Stimulated activated memory B cell treated with anti-CD40 and anti-IgM and Interleukin-4, amounts not matched to agents 10 μg/mL and 1 μg/mL and 100 μg/mL, for 72 hours (primary cell): ENCODE results near the gene KIF12.

Experiments
- ATAC-seq: fragments of 150-1000 bp; cut with Tn5 transposase; 2 replicates; pipeline ENCODE4 v1.10.0; 2021
- H3K27ac Mint-ChIP-seq: one replicate; pipeline ENCODE4 v1.8.0; 2022; ENCODE audit warnings: mild to moderate bottlenecking, mixed read lengths
- H3K27me3 Mint-ChIP-seq: one replicate; pipeline ENCODE4 v1.8.0; 2022; ENCODE audit warnings: mixed read lengths
- H3K36me3 Mint-ChIP-seq: one replicate; pipeline ENCODE4 v1.8.0; 2022; ENCODE audit warnings: mixed read lengths
- H3K4me1 Mint-ChIP-seq: one replicate; pipeline ENCODE4 v1.8.0; 2022; ENCODE audit warnings: mixed read lengths
- H3K4me3 Mint-ChIP-seq: one replicate; pipeline ENCODE4 v1.8.0; 2022; ENCODE audit warnings: mild to moderate bottlenecking, moderate library complexity, mixed read lengths
- H3K9me3 Mint-ChIP-seq: one replicate; pipeline ENCODE4 v1.8.0; 2022; ENCODE audit warnings: mixed read lengths

The KIF12 gene

DNA sequence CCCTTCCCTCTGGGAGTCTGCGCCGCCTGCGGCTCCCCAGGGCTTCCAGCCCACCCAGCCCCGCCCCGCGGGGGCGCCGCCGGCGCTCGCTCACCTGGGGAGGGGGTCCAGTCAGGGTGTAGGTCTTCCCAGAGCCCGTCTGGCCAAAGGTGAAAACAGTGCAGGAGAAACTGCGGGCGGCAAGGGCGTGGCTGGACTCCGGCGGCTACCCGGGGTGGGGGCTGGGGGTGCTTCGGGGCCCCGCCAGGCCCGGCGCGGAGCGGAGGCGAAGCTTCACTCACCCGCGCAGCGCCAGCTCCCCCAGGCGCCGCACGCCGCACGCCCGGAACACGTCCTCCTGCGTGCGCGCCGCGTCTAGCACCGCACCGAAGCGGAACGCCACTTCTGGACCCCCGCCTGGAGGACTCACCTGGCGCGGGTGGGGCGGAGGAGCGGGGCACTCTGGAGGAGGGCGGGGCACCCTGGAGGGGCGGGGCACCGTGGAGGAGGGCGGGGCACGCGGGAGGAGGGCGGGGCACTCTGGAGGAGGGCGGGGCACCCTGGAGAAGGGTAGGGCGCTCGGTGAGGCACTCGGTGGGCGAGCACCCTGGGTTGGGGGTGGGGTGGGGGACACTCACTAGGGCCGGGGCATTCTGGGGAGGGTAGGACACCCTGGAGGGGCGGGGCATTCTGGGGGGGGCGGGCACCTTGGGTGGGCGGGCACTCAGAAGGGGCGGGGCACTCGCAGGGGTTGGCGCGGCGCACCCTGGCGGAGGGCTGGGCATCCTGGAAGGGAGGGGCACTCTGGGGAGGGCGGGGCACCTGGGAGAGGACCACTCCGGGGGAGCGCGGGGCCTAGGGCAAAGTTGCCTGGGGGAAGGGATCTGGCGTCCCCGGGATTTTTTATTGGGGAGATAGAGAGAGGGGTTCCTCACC lies 814 bp downstream of the KIF12 start:
- H3K4me3 Mint-ChIP-seq, result no peak overlapping the region
- H3K27me3 Mint-ChIP-seq, result peaks cover 65% of the 10 kb centered on the region
- H3K4me1 Mint-ChIP-seq, result peaks cover 17% of the 10 kb centered on the region
- peaks cover 5% of the 10 kb centered on the region for H3K36me3 Mint-ChIP-seq
- peak; percentile 62 for ATAC-seq
- peaks cover 7% of the 10 kb centered on the region for H3K9me3 Mint-ChIP-seq
- H3K27ac Mint-ChIP-seq, result no peak overlapping the region

DNA sequence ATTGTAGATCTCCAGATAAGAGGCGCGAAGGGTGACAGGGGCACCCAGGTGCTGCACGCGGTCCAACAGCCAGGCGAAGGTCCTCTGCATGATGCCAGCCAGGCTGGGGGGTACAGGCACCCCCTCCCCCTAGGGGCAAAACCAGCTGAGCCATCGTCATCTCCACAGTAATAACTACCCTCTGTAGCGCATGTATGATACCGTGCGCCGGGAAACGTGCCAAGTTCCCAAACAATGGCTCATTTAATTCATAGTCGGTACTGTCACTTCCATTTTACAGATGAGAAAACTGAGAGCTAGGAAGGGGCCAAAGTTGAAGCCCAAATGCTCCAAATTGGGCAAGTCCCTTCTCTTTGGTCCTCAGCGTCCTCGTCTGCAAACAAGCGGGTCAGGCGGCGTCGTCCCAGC lies 1.5 kb downstream of the KIF12 start:
- Mint-ChIP-seq H3K27me3 (peaks cover 61% of the 10 kb centered on the region), H3K27ac (no peak overlapping the region), H3K9me3 (peaks cover 7% of the 10 kb centered on the region), H3K4me3 (no peak overlapping the region), H3K36me3 (peaks cover 5% of the 10 kb centered on the region), H3K4me1 (peaks cover 17% of the 10 kb centered on the region)
- no peak for ATAC-seq

DNA sequence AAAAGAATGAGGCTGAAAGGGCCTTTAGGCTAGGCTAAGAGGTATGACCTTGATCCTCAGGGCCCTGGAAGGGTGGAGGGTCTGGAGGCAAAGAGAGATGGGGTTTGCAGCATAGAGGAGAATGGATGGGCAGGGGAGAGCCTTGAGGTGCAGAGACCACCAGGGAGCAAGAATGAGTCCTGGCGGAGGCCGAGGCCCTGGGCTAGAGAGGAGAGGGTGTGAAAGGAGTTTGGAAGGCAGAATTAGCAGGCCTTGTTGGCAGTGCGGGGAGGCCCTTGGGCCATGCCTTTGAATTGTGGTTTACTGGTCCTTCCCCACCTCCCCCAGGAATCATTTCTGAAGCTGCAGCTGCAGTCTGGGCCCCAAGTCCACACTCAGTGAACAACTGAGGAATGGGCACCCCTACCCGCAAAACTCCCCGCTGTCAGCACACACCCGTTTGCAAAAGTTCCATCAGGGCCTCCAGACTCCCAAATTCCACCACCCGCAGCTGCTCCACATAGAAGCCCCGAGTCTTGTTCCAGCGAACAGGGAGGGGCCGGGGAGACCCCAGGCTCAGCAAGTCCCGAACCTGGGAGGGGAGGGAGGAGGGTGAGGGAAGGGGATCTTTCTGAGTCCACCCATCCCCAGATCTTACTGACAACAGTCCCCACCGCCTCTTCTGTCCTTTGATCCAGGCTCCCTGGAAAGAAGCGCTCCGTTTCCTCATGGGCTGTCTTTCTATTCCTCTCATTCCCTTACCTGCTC lies 2.1 kb downstream of the KIF12 start:
- ATAC-seq, result no peak
- Mint-ChIP-seq H3K36me3 (peaks cover 5% of the 10 kb centered on the region), H3K9me3 (peaks cover 7% of the 10 kb centered on the region), H3K27me3 (peaks cover 55% of the 10 kb centered on the region), H3K4me3 (no peak overlapping the region), H3K27ac (no peak overlapping the region), H3K4me1 (peaks cover 17% of the 10 kb centered on the region)

DNA sequence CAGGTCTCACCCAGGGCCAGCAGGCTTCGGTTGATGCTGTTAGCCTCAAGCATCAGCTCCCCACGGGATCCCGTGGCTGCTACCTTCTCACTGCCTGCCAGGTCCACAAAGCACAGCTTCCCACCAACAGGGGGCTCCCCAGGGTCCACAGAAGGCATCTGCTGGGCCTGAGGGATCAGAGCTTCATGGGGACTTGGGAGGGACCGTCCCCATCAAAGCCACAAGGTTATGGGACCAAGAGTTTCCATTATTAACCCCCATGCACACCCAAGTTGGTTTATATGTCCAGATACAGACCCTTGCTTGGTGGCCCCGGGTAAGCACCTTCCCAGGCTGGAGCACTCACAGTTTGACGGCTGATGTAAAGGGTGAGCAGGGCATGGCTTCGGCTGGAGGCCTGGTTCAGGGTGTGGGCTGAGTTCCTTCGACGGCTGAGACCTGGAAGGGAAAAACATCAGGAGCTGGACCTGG lies 3.0 kb downstream of the KIF12 start:
- Mint-ChIP-seq H3K36me3 (no peaks in the 10 kb centered on the region), H3K4me3 (no peak overlapping the region), H3K4me1 (peaks cover 17% of the 10 kb centered on the region), H3K9me3 (peaks cover 3% of the 10 kb centered on the region), H3K27me3 (peaks cover 48% of the 10 kb centered on the region), H3K27ac (no peak overlapping the region)
- no peak for ATAC-seq

DNA sequence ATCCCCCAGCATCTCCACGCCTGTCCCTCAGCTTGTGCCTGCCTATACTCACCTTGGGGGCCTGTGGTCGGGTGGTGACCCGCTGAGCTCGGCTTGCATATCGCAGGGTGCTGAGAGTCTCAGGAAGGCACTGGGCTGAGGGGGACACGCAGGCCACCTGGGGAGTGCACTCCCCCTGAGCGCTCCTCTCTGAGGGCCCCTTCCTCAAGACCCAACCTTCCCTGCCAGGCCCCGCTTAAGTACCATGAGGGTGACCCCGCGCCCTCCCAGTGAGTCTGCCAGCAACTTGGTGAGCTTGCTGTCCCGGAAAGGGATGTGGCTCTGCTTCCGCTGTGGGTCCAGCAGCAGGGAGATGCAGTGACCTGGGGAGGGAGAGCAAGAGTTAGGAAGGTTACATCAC lies 4.1 kb downstream of the KIF12 start:
- Mint-ChIP-seq H3K9me3 (peaks cover 3% of the 10 kb centered on the region), H3K27me3 (peaks cover 58% of the 10 kb centered on the region), H3K36me3 (no peaks in the 10 kb centered on the region), H3K27ac (no peak overlapping the region), H3K4me3 (no peak overlapping the region), H3K4me1 (peaks cover 17% of the 10 kb centered on the region)
- no peak for ATAC-seq

DNA sequence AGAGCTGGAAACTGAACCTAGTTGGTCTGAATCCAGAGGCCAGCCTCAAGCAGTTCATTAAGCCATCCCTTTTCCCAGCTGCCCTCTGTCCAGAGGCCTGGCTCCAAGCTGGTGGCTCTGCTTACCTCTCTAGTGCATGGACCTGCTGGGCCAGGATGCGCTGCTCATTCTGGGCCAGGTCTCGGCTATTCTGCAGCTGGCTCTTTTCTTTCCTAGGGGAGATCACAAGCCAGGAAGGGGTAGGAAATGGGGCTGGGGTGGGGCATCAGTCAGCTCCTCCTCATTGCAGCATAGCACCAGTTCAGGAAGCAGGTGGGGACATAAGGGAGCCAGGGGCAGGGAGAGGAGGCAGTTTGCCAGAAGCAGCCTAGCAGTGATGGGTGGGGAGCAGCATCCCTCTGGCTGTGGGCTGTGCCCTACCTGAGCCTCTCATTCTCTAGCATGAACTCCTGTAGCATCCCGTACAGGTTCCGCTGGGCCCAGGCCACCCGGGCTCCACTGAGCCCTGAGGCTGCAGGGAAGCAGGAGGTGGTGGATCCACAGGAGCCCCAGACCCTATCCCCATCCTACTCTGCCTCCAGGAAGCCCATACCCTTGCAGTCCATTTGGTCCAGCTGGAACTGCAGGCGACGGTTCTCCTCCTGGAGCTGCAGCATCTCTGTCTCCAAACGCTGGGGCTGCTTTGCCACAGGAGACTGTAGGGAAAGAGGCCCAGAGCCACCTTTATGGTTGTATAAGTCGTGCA lies 5.2 kb downstream of the KIF12 start:
- no peak overlapping the region for H3K4me3 Mint-ChIP-seq
- ATAC-seq, result no peak
- no peaks in the 10 kb centered on the region for H3K36me3 Mint-ChIP-seq
- H3K27ac Mint-ChIP-seq, result no peak overlapping the region
- peaks cover 58% of the 10 kb centered on the region for H3K27me3 Mint-ChIP-seq
- no peaks in the 10 kb centered on the region for H3K9me3 Mint-ChIP-seq
- peaks cover 17% of the 10 kb centered on the region for H3K4me1 Mint-ChIP-seq

DNA sequence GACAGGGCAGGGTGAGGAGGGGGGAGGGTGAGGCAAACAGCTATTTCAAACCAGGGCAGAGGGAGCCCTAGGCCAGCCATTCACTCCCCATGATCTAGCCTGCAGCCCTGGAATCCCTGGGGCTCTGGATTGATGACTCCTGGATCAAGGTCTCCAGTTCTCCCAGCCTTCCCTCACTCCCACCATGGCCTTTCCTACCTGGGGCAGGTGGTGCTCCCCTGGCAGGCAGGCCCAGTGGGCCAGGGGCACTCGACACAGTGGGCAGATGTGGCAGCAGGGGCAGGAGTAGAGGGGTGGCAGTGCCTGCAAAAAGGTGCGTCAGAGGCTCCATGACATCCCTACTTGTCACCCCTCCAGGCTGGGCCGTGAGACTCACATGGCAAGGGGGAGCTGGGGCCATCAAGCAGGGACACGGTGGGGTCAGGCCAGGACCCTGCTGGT lies 6.0 kb downstream of the KIF12 start:
- Mint-ChIP-seq H3K4me3 (no peak overlapping the region), H3K27ac (no peak overlapping the region), H3K36me3 (no peaks in the 10 kb centered on the region), H3K27me3 (peaks cover 56% of the 10 kb centered on the region), H3K4me1 (peaks cover 17% of the 10 kb centered on the region), H3K9me3 (no peaks in the 10 kb centered on the region)
- no peak for ATAC-seq

DNA sequence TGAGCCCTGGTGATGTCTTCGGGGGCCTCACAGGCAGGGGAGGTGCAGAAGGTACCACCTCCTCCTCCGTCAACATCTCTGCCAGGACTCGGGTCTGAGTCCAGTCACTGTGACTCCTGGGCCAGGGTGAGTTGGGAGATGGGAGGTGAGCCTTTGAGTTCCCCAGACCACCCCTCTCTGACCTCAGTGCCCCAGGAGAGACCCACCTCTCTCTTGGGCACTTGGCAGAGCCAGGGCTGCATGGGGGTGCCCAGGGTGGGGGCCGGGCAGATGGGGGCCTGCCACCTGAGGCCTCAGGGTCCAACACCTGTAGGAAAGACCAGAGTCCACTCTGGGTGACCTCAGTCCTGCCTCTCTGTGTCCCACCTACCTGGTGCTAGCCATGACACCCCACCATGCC lies 6.8 kb downstream of the KIF12 start:
- no peak overlapping the region for H3K4me3 Mint-ChIP-seq

DNA sequence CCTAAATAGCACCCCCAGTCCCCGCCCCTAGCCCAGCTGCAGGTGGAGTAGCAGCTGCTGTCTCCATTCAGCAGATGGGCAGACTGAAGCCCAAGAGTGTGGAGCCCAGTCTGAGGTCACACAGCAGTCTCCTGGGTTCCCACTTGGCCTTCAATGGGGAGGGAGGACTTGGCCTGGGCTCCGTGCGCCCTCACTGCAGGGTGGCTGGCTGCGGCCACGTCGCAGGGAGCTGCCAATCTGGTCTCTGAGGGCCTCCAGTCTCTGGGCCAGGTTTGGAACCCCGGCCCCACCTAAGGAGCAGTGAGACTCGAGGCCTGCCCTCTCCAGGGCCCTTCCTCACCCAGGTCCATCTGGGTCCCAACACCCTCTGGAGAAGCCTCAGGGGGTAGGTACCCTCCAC lies 7.4 kb downstream of the KIF12 start:
- H3K4me1 Mint-ChIP-seq, result peaks cover 6% of the 10 kb centered on the region
- ATAC-seq, result no peak
- H3K27me3 Mint-ChIP-seq, result peaks cover 44% of the 10 kb centered on the region
- no peaks in the 10 kb centered on the region for H3K9me3 Mint-ChIP-seq
- no peak overlapping the region for H3K4me3 Mint-ChIP-seq
- H3K27ac Mint-ChIP-seq, result no peak overlapping the region
- no peaks in the 10 kb centered on the region for H3K36me3 Mint-ChIP-seq

More for the DNA sequence above, 6.8 kb downstream of the KIF12 start:
- Mint-ChIP-seq H3K9me3 (no peaks in the 10 kb centered on the region), H3K4me1 (peaks cover 13% of the 10 kb centered on the region), H3K27ac (no peak overlapping the region), H3K36me3 (no peaks in the 10 kb centered on the region), H3K27me3 (peaks cover 50% of the 10 kb centered on the region)
- ATAC-seq, result no peak

DNA sequence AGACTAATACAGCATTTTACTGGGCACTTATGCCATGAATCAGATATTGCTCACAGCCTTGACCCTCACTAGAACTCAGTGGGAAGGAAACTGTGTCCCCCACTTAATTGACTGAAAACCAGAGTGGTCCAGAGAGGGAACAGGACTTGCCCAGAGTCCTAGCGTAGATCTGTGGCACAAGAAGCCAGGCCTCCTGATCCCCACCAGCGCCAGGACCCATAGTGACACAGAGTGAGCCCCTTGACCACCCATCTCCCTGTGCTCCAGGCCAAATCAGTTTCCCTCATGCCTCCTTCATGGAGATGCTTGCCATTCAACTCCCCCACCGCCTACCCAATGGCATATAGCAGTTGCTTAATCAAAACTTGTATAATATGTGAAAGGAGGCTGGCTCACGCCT lies 8.3 kb downstream of the KIF12 start:
- Mint-ChIP-seq H3K4me3 (no peak overlapping the region), H3K4me1 (no peaks in the 10 kb centered on the region), H3K27ac (no peak overlapping the region), H3K27me3 (peaks cover 35% of the 10 kb centered on the region), H3K9me3 (no peaks in the 10 kb centered on the region), H3K36me3 (no peaks in the 10 kb centered on the region)
- no peak for ATAC-seq

DNA sequence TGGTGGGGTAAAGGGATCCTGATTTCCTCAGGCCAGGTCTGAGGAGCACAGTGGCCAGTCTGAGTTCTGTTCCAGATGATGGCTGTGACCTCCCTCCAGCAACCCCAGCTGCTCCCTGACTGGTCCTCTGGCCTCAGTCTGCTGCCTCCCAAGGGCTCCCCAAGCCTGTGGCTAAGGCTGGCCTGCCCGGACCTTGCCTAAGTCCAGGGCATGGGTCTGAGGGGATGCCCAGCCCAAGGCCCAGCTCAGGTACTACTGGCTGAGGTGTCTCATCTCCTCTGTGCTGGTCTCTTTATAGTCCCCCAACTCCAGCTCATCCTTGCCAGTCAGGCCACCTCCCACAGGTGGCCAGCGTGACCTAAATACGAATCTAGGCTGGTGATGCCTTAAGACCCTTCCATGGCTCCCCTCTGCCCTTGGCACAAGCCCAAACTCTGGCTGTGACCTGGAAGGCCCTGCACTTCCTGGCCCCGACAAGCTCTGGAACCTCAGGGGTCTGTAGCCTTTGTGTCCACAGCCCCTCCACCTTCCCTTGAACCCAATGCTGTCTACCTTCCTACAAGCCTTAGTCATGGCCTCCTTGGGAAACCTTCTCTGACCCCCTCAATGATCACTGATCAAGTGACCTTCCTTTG lies 9.8 kb downstream of the KIF12 start:
- H3K27me3 Mint-ChIP-seq, result peaks cover 20% of the 10 kb centered on the region
- H3K4me1 Mint-ChIP-seq, result no peaks in the 10 kb centered on the region
- H3K4me3 Mint-ChIP-seq, result no peak overlapping the region
- no peak overlapping the region for H3K27ac Mint-ChIP-seq
- H3K9me3 Mint-ChIP-seq, result no peaks in the 10 kb centered on the region
- no peak for ATAC-seq
- H3K36me3 Mint-ChIP-seq, result no peaks in the 10 kb centered on the region

DNA sequence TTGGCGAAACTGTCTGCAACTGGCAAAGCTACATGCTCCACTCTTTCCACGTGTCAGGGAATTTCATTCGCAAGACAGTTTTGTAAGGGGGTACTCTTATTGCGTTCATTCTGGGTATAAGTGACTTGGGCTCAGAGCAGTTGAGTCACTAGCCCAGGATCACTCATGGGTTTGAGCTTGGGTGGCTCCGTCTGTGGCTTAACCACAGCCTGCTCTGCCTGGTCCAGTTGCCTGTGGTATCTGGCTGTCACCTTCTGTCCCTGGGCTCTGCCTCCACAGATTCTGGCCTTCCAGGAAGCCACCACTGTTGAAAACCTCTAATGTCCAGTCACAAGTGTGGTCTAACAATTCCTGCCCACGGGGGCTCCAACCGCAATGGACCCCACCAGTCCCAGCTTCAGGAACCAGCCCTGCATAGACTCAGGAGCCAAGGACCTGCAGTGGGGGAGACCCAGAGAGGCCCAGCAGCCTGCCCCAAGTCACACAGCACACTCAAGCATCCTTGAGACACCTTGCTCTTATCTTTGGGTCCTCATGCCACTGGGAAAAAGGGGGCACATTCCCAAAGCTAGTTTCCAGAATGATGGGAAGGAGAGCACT lies 10.4 kb downstream of the KIF12 start:
- Mint-ChIP-seq H3K9me3 (no peaks in the 10 kb centered on the region), H3K27me3 (peaks cover 18% of the 10 kb centered on the region), H3K4me1 (no peaks in the 10 kb centered on the region), H3K27ac (no peak overlapping the region), H3K4me3 (no peak overlapping the region), H3K36me3 (no peaks in the 10 kb centered on the region)
- no peak for ATAC-seq

DNA sequence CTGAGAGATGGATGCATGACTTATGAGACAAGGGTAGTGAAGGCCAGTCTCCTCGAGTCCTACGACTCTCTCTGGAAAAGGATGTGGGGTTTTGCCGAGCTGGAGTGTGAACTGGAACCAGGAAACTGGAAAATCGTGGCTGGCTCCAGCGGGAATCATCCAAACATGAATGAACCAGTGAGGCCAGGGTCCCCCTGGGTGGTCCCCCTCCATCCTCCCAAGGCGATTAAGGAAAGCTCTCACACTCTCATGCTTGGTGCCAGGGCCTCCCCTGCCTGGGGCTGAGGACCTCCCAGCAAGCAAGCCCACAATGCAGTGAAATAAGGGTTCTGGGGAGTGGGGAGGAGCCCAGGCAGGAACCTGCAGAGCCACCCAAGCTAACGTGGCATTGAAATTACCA lies 11.4 kb downstream of the KIF12 start:
- no peak overlapping the region for H3K27ac Mint-ChIP-seq
- H3K4me1 Mint-ChIP-seq, result no peaks in the 10 kb centered on the region
- H3K9me3 Mint-ChIP-seq, result no peaks in the 10 kb centered on the region
- no peaks in the 10 kb centered on the region for H3K36me3 Mint-ChIP-seq
- ATAC-seq, result no peak
- H3K27me3 Mint-ChIP-seq, result peaks cover 18% of the 10 kb centered on the region
- no peak overlapping the region for H3K4me3 Mint-ChIP-seq

DNA sequence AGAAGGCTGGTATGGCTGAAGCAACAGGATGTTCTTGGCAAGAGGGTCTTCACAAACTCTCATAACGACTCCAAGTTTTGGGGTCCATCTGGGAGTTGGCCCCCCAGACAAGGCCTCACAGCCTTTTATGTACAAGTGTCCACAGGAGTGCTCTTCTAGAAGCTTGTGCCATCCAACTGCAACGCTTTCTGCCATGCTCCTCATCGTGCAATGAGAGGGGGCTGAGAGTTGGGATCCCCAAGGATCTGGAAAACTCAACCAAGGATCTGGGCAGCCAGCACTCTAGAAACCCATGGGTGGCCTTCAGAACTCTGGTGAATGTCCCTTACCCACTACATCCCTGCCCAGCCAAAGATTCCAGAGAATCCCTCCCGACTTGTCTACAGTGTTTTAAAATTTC lies 12.5 kb downstream of the KIF12 start:
- no peak overlapping the region for H3K27ac Mint-ChIP-seq
- H3K9me3 Mint-ChIP-seq, result no peaks in the 10 kb centered on the region
- H3K4me1 Mint-ChIP-seq, result no peaks in the 10 kb centered on the region
- no peak for ATAC-seq
- no peaks in the 10 kb centered on the region for H3K36me3 Mint-ChIP-seq
- peaks cover 29% of the 10 kb centered on the region for H3K27me3 Mint-ChIP-seq
- no peak overlapping the region for H3K4me3 Mint-ChIP-seq
